Natural killer cell (primary cell): ENCODE measurements around the gene DYDC2. TPM values are rescaled to one million over a fixed set of nuclear protein-coding genes. Genes with fewer than 3 reads are reported as not detected.

ENCODE experiments used
- ATAC-seq, 3 donors: fragments of 150-1000 bp in 2 of 3; fragments of 200-7000 bp in 1 of 3; cut with Tn5 transposase; 1 replicate in 1 of 3; 2 replicates in 2 of 3; pipeline ENCODE4 v1.10.0; 2021; ENCODE audit warnings: mild to moderate bottlenecking in 2 of 3, moderate library complexity in 2 of 3
- DNase-seq, 2 donors: peaks; one replicate each; pipeline versions ENCODE4 v3.0.0 to v3.0.0-alpha.2; 2013 to 2021; ENCODE audit warnings: mixed read lengths in 1 of 2
- H3K27ac ChIP-seq: one replicate; pipeline ENCODE4 v1.5.1; 2013; ENCODE audit warnings: mild to moderate bottlenecking, low read length
- H3K27me3 ChIP-seq: one replicate; pipeline ENCODE4 v1.6.1; 2013; ENCODE audit warnings: low read length; ENCODE audit not compliant: control insufficient read depth, insufficient read depth
- H3K36me3 ChIP-seq: one replicate; pipeline ENCODE4 v1.6.1; 2013; ENCODE audit warnings: low read length; ENCODE audit not compliant: control insufficient read depth, insufficient read depth
- H3K4me1 ChIP-seq: one replicate; pipeline ENCODE4 v1.6.1; 2013; ENCODE audit warnings: low read length; ENCODE audit not compliant: control insufficient read depth, insufficient read depth
- H3K4me3 ChIP-seq: one replicate; pipeline ENCODE4 v1.5.1; 2013; ENCODE audit warnings: low read length
- H3K9me3 ChIP-seq: one replicate; pipeline ENCODE4 v1.6.1; 2013; ENCODE audit warnings: low read length; ENCODE audit not compliant: control insufficient read depth, insufficient read depth
- H3K27ac Mint-ChIP-seq, 2 donors: one replicate each; pipeline ENCODE4 v1.8.0; 2022; ENCODE audit warnings: mild to moderate bottlenecking in 2 of 2, mixed read lengths in 2 of 2, moderate library complexity in 1 of 2
- H3K27me3 Mint-ChIP-seq, 2 donors: one replicate each; pipeline ENCODE4 v1.8.0; 2022; ENCODE audit warnings: low read depth in 2 of 2, mixed read lengths in 2 of 2
- H3K36me3 Mint-ChIP-seq: one replicate; pipeline ENCODE4 v1.8.0; 2022; ENCODE audit warnings: mixed read lengths
- H3K4me1 Mint-ChIP-seq, 2 donors: one replicate each; pipeline ENCODE4 v1.8.0; 2022; ENCODE audit warnings: mixed read lengths in 2 of 2
- H3K4me3 Mint-ChIP-seq: one replicate; pipeline ENCODE4 v1.8.0; 2022; ENCODE audit warnings: mild to moderate bottlenecking, moderate library complexity, mixed read lengths
- H3K9me3 Mint-ChIP-seq, 2 donors: one replicate each; pipeline ENCODE4 v1.8.0; 2022; ENCODE audit warnings: mixed read lengths in 2 of 2
- CTCF ChIP-seq: fragments of 200-600 bp; IDR thresholded peaks from one replicate; pipeline ENCODE4 v1.8.0; 2022; ENCODE audit warnings: antibody characterized with exemption
- WGBS: methylation state at CpG from one replicate; pipeline ENCODE4 v1.1.7; 2013; ENCODE audit warnings: missing lambda C conversion rate; ENCODE audit not compliant: insufficient coverage; 5-methylcytosine and 5-hydroxymethylcytosine counted together
- intact Hi-C: fragments of 100-400 bp; cut with micrococcal nuclease; formaldehyde crosslinking; loops from one replicate; pipeline ENCODE4 v1.14.2; 2022
- total RNA-seq, 4 donors: library from RNA; stranded (reverse); fragments of 120-200 nt in 1 of 4; gene quantifications; one replicate each; pipeline versions ENCODE4 v1.2.3 to v1.2.4, GENCODE V29; 2013 to 2022

Gene DYDC2
- total RNA-seq, 3 donors from 2014 or later (not counting 1 experiment from before 2014, with no cell fraction given): not detected

GRCh38 chr10:80412486-80412885, 55.9 kb downstream of the DYDC2 start:
- Histone ChIP-seq H3K27me3 (no peaks in the 10 kb centered on the region), H3K4me1 (peaks cover 14% of the 10 kb centered on the region), H3K36me3 (no peaks in the 10 kb centered on the region), H3K9me3 (no peaks in the 10 kb centered on the region), H3K4me3 (no peak overlapping the region), H3K27ac (no peak overlapping the region)
- ATAC-seq (no peak), DNase-seq (no peak)
- H3K36me3 Mint-ChIP-seq: no peaks in the 10 kb centered on the region
- WGBS: 86% methylated on average over 5 of the region's 5 CpGs
- TF ChIP-seq CTCF: no peak
- intact Hi-C loops: no loop called here
- no peak overlapping the region for H3K27ac Mint-ChIP-seq
- H3K9me3 Mint-ChIP-seq: no peaks in the 10 kb centered on the region
- H3K4me1 Mint-ChIP-seq: peaks cover 13 to 14% of the 10 kb centered on the region in 2 donors
- H3K4me3 Mint-ChIP-seq: no peak overlapping the region
- peaks cover 2 to 4% of the 10 kb centered on the region in 2 donors for H3K27me3 Mint-ChIP-seq

GRCh38 chr10:80413271-80413996, 56.9 kb downstream of the DYDC2 start:
- Histone ChIP-seq H3K4me1 (peaks cover 7% of the 10 kb centered on the region), H3K36me3 (no peaks in the 10 kb centered on the region), H3K27ac (no peak overlapping the region), H3K4me3 (no peak overlapping the region), H3K9me3 (no peaks in the 10 kb centered on the region), H3K27me3 (no peaks in the 10 kb centered on the region)
- peaks cover 6 to 7% of the 10 kb centered on the region in 2 donors for H3K4me1 Mint-ChIP-seq
- no peak overlapping the region for H3K27ac Mint-ChIP-seq
- no peak overlapping the region for H3K4me3 Mint-ChIP-seq
- H3K9me3 Mint-ChIP-seq: no peaks in the 10 kb centered on the region
- no peaks in the 10 kb centered on the region for H3K36me3 Mint-ChIP-seq
- no peak for DNase-seq
- peak in 1 of 3 donors; percentile 16 for ATAC-seq
- intact Hi-C loops: no loop called here
- TF ChIP-seq CTCF: no peak
- WGBS: 84% methylated on average over 12 of the region's 12 CpGs
- no peaks in the 10 kb centered on the region for H3K27me3 Mint-ChIP-seq

GRCh38 chr10:80414142-80414895, 57.7 kb downstream of the DYDC2 start:
- WGBS: 82% methylated on average over 7 of the region's 7 CpGs
- peaks cover under 1% of the 10 kb centered on the region in 2 donors for H3K4me1 Mint-ChIP-seq
- no peak overlapping the region for H3K4me3 Mint-ChIP-seq
- no peak overlapping the region for H3K27ac Mint-ChIP-seq
- no peak for DNase-seq
- Histone ChIP-seq H3K9me3 (no peaks in the 10 kb centered on the region), H3K27me3 (no peaks in the 10 kb centered on the region), H3K27ac (no peak overlapping the region), H3K4me3 (no peak overlapping the region), H3K36me3 (no peaks in the 10 kb centered on the region), H3K4me1 (no peaks in the 10 kb centered on the region)
- H3K9me3 Mint-ChIP-seq: no peaks in the 10 kb centered on the region
- TF ChIP-seq CTCF: no peak
- ATAC-seq: no peak
- intact Hi-C loops: no loop called here
- no peaks in the 10 kb centered on the region for H3K27me3 Mint-ChIP-seq
- H3K36me3 Mint-ChIP-seq: no peaks in the 10 kb centered on the region
